Parathyroid adenoma (tissue), 2 donors: ENCODE data around the gene PDE4D.

Experiments used
- H2AFZ ChIP-seq: fragments of 300-600 bp; sonication (generic); one replicate; pipeline ENCODE4 v1.7.0; 2017; ENCODE audit warnings: antibody characterized with exemption, mild to moderate bottlenecking
- H3K27ac ChIP-seq: fragments of 300-600 bp; sonication (generic); one replicate; pipeline ENCODE4 v1.7.0; 2017
- H3K27me3 ChIP-seq: fragments of 300-600 bp; sonication (generic); one replicate; pipeline ENCODE4 v1.7.0; 2017; ENCODE audit warnings: low read length; ENCODE audit not compliant: control insufficient read depth, insufficient read depth
- H3K36me3 ChIP-seq: fragments of 300-600 bp; sonication (generic); one replicate; pipeline ENCODE4 v1.7.0; 2017; ENCODE audit warnings: low read length; ENCODE audit not compliant: control insufficient read depth, insufficient read depth
- H3K4me1 ChIP-seq: fragments of 300-600 bp; sonication (generic); one replicate; pipeline ENCODE4 v1.7.0; 2017; ENCODE audit warnings: control low read depth
- H3K4me2 ChIP-seq: fragments of 300-600 bp; sonication (generic); one replicate; pipeline ENCODE4 v1.7.0; 2017; ENCODE audit warnings: low read length
- H3K4me3 ChIP-seq: fragments of 300-600 bp; sonication (generic); one replicate; pipeline ENCODE4 v1.7.0; 2017; ENCODE audit warnings: low read depth, low read length
- H3K79me2 ChIP-seq: fragments of 300-600 bp; sonication (generic); one replicate; pipeline ENCODE4 v1.7.0; 2017; ENCODE audit warnings: control low read depth
- H3K9ac ChIP-seq: fragments of 300-600 bp; sonication (generic); one replicate; pipeline ENCODE4 v1.7.0; 2017; ENCODE audit warnings: mild to moderate bottlenecking
- H3K9me3 ChIP-seq: fragments of 300-600 bp; sonication (generic); one replicate; pipeline ENCODE4 v1.7.0; 2017; ENCODE audit warnings: low read length; ENCODE audit not compliant: control insufficient read depth
- TF ChIP-seq, protein P1 (sequence below): fragments of 300-600 bp; sonication (generic); IDR thresholded peaks from one replicate; pipeline ENCODE4 v1.7.0; 2017; ENCODE audit warnings: antibody characterized with exemption, mild to moderate bottlenecking
- donor health status: primary hyperparathyroidism.

PDE4D gene

GRCh38 chr5:59161221-59162105 lies 732.1 kb downstream of the PDE4D start:
- no peaks in the 10 kb centered on the region for H3K27me3 ChIP-seq
- H3K9ac ChIP-seq: no peak overlapping the region
- H3K79me2 ChIP-seq: no peaks in the 10 kb centered on the region
- no peak overlapping the region for H3K27ac ChIP-seq
- no peak overlapping the region for H3K4me3 ChIP-seq
- H3K4me1 ChIP-seq: no peaks in the 10 kb centered on the region
- TF ChIP-seq, protein P1, sequence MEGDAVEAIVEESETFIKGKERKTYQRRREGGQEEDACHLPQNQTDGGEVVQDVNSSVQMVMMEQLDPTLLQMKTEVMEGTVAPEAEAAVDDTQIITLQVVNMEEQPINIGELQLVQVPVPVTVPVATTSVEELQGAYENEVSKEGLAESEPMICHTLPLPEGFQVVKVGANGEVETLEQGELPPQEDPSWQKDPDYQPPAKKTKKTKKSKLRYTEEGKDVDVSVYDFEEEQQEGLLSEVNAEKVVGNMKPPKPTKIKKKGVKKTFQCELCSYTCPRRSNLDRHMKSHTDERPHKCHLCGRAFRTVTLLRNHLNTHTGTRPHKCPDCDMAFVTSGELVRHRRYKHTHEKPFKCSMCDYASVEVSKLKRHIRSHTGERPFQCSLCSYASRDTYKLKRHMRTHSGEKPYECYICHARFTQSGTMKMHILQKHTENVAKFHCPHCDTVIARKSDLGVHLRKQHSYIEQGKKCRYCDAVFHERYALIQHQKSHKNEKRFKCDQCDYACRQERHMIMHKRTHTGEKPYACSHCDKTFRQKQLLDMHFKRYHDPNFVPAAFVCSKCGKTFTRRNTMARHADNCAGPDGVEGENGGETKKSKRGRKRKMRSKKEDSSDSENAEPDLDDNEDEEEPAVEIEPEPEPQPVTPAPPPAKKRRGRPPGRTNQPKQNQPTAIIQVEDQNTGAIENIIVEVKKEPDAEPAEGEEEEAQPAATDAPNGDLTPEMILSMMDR: no peak
- H3K4me2 ChIP-seq: no peak overlapping the region
- no peaks in the 10 kb centered on the region for H3K9me3 ChIP-seq
- H3K36me3 ChIP-seq: no peaks in the 10 kb centered on the region
- H2AFZ ChIP-seq: no peak overlapping the region

DNA sequence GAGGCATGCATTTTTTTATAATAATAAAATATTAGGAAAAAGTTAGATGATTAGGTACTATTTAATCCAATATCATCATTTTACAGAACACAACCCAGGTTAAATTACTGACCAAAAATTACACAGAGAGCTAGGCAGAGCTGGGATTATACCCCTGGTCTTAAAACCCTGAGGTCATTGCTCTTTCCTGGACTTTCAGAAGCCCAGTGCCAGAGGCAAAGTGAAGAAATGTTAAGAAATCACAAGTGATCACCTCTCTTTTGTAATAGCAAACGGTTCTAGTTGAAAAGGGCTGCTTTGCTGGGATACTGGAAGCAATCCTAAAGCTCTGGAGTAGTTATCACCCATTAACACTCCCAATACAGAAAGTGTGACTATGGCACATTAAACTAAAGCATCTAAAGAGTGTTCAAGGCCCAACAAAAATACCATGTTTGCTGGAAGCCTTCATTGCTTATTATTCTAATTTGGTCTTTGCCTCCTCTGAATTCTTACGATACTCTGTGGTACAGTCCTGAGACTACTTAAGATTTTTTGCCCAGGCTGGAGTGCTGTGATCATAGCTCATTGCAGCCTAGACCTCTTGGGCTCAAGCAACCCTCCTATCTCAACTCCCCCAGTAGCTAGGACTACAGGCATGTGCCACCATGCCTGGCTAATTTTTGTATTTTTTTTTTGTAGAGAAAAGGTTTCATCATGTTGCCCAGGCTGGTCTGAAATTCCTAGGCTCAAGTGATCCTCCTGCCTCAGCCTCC lies 734.7 kb downstream of the PDE4D start:
- H3K36me3 ChIP-seq: no peaks in the 10 kb centered on the region
- H3K9me3 ChIP-seq: no peaks in the 10 kb centered on the region
- H3K27me3 ChIP-seq: no peaks in the 10 kb centered on the region
- no peak overlapping the region for H2AFZ ChIP-seq
- TF ChIP-seq, protein P1: no peak
- H3K79me2 ChIP-seq: no peaks in the 10 kb centered on the region
- no peaks in the 10 kb centered on the region for H3K4me1 ChIP-seq
- H3K4me2 ChIP-seq: no peak overlapping the region
- no peak overlapping the region for H3K9ac ChIP-seq
- H3K4me3 ChIP-seq: no peak overlapping the region
- no peak overlapping the region for H3K27ac ChIP-seq

DNA sequence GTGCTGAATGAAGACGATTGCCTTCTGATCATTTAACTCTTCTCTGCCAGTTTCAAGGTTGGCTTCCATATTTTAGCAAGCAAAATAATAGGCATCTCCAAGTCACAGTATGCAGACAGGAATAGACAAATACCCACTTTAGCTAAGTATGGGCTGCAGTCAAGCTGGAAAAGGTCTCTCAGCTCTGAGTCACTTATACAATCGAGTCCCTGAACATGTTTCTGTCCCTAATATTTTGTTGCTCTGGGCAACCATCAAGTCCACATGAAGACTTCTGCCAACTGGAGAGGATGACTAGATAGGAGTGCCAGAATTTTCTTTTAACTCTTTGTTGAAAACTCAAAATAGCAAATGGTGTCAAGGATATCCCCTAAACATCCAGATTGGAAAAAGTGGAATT lies 735.4 kb downstream of the PDE4D start:
- no peaks in the 10 kb centered on the region for H3K27me3 ChIP-seq
- no peak overlapping the region for H2AFZ ChIP-seq
- H3K27ac ChIP-seq: peak overlapping the region; percentile 58
- no peak overlapping the region for H3K9ac ChIP-seq
- H3K9me3 ChIP-seq: no peaks in the 10 kb centered on the region
- H3K4me1 ChIP-seq: no peaks in the 10 kb centered on the region
- TF ChIP-seq, protein P1: no peak
- H3K36me3 ChIP-seq: no peaks in the 10 kb centered on the region
- no peak overlapping the region for H3K4me3 ChIP-seq
- no peaks in the 10 kb centered on the region for H3K79me2 ChIP-seq
- no peak overlapping the region for H3K4me2 ChIP-seq

- no peaks in the 10 kb centered on the region for H3K9me3 ChIP-seq
- no peak overlapping the region for H3K4me3 ChIP-seq
- H2AFZ ChIP-seq: peak overlapping the region; percentile 14
- H3K9ac ChIP-seq: no peak overlapping the region
- H3K4me1 ChIP-seq: no peaks in the 10 kb centered on the region
- H3K27ac ChIP-seq: peak overlapping the region; percentile 58
- H3K79me2 ChIP-seq: no peaks in the 10 kb centered on the region
- peak overlapping the region; percentile 18 for H3K4me2 ChIP-seq
- H3K36me3 ChIP-seq: no peaks in the 10 kb centered on the region
- TF ChIP-seq, protein P1: no peak
- H3K27me3 ChIP-seq: no peaks in the 10 kb centered on the region
These were observed 736.5 kb downstream of the PDE4D start for GRCh38 chr5:59157068-59157467.
